HG03159 (cell line): ENCODE results near the gene NDFIP2.

Experiments used
- ATAC-seq: cut with Tn5 transposase; IDR thresholded peaks from one replicate; pipeline ENCODE4 v1.9.1; 2021; ENCODE audit warnings: mild to moderate bottlenecking, moderate library complexity; ENCODE audit not compliant: unreplicated experiment

NDFIP2 gene

GRCh38 chr13:79492918-79493594 is 12.1 kb downstream of the NDFIP2 start:
- no peak for ATAC-seq

DNA sequence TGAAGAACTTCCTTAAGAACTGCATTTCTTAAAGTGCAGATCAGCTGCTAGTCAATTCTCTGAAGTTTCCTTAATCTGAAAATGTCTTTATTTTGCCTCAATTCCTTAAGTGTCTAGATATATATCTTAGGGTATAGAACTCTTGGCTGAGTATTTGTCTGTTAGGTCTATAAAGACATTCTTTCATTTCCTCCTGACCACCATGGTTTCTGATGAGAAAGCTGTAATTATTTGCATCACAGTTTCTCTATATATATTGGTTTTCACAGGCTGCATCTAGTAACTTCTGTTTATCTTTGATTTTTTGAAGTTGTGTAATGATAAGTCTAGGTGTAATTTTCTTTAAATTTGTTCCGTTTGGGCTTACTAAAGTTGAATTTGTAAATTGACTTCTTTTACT is 15.2 kb downstream of the NDFIP2 start:
- peak; percentile 67 for ATAC-seq

GRCh38 chr13:79497064-79497463 is 16.1 kb downstream of the NDFIP2 start:
- no peak for ATAC-seq

GRCh38 chr13:79497852-79498251 is 16.9 kb downstream of the NDFIP2 start:
- ATAC-seq: no peak

DNA sequence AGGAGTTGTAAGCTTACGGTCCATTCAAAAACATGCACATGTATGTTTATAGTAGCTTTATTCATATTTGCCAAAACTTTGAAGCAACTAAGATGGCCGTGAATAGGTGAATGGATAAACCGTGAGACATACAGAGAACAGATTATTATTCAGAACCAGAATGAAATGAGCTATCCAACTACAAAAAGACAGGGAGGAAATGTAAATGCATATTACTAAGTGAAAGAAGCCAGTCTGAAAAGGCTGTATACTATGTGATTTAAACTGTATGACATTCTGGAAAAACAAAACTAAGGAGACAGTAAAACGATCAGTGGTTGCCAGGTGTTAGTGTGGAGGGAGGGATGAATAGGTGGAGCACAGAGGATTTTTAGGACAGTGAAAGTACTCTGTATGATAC is 19.9 kb downstream of the NDFIP2 start:
- ATAC-seq: no peak

GRCh38 chr13:79501538-79502232 is 20.7 kb downstream of the NDFIP2 start:
- ATAC-seq: no peak

DNA sequence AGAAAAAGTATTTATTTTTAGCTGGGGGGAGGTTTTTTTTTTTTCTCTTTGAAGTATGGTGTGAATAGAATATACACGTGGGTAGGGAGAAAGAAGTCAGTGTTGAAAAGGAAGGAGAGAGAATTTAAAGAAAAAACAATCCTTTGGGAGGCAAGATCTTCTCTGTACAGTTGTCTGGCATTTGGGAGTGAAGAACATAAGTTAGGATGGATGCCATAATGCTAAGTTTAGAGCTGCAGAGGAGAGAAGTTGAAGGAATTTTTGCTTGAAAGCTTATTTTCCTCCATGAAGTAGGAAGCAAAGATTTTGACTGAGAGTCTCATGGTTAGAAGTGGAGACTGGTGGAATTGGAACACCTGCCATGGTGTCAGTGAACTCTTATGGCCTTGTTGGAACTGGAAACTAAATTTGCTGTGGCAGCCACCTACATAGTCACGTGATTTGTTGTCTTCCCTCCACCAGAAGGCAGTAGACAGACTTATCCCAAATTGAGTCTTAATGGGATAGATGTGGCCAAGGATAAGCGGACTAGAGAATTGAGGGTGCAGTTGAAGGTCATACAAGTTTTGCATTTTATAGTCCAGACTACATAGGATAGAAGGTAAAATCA is 22.0 kb downstream of the NDFIP2 start:
- no peak for ATAC-seq

- ATAC-seq: no peak
These were observed 22.6 kb downstream of the NDFIP2 start for GRCh38 chr13:79503473-79504017.

- ATAC-seq: no peak
These were observed 27.4 kb downstream of the NDFIP2 start for GRCh38 chr13:79508224-79508961.

DNA sequence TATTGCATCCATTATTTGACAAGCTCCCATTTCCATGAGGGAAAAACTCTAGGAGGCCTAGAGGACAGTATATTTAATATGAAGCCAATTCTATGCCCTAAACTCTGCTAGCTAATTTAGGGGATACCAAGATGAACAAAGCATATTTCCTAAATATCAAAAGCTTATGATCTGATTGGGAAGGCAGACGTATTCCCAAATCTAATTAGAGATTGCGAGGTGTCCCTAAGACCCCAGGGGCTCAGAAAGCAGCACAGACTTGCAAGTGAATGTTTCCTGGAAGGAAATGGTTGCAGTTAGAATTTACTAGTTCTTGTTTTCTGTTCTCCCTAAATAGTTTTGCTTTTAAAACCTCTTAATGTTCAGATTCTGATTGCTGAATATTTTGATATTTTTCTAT is 30.7 kb downstream of the NDFIP2 start:
- ATAC-seq: no peak

- no peak for ATAC-seq
These were observed 32.0 kb downstream of the NDFIP2 start for GRCh38 chr13:79512950-79513349.

DNA sequence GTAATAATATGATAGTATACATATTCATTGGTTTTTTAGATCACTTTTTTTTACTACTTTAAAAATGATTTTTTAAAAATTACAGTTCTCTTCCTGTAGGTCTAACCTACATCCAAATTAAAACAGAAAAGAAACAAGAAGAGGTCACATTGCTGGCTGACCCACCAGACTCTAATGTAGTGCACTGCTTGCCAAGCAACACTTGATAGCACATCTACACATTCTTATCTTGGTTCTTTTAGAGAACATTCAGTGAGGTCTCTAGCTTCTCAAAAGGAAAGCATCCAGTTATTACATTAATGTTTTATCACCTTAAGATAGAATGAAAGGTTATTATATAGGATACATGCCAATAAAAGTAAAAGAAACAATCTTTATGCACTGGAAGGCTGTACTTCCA is 35.6 kb downstream of the NDFIP2 start:
- no peak for ATAC-seq

DNA sequence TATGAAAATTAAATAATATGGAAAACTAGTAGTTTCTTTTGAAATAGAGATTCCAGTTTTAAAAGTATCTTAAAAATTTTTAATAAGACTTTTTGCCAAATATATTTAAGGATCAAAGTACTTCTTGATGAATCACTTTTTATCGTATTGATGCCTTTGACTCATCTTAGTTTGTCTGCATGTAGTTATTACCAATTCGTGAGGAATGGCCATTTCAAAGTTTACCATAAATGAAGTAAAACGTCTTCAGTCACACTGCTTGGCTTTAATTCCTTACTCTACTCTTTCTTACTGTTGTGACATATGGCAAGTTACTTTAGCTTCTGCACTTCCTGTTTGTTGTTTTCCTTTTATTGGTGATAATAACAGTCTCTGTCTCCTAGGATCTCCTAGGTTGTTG is 38.3 kb downstream of the NDFIP2 start:
- ATAC-seq: no peak

GRCh38 chr13:79522583-79522982 is 41.6 kb downstream of the NDFIP2 start:
- ATAC-seq: peak; percentile 98

GRCh38 chr13:79525064-79525857 is 44.3 kb downstream of the NDFIP2 start:
- no peak for ATAC-seq

GRCh38 chr13:79527698-79528097 is 46.7 kb downstream of the NDFIP2 start:
- no peak for ATAC-seq

- no peak for ATAC-seq
These were observed 47.4 kb downstream of the NDFIP2 start for GRCh38 chr13:79528356-79528755.

DNA sequence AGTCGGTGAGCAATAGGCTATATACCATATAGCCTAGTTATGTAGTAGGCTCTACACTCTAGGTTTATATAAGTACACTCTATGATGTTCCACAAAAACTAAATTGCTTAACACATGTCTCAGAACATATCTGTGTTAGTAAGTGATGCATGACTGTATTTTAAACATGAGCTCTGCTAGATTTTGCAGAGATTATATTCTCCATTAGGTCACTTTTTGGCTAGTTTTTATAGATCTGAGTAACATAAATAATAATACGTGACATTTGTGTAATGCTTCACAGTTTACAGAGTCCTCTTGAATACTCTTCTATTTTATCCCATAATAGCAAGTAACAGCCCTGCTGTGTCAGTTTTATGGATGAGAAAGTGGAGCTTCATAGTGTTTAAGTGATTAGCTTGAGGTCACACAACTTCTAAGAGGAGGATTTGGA is 47.8 kb downstream of the NDFIP2 start:
- no peak for ATAC-seq

DNA sequence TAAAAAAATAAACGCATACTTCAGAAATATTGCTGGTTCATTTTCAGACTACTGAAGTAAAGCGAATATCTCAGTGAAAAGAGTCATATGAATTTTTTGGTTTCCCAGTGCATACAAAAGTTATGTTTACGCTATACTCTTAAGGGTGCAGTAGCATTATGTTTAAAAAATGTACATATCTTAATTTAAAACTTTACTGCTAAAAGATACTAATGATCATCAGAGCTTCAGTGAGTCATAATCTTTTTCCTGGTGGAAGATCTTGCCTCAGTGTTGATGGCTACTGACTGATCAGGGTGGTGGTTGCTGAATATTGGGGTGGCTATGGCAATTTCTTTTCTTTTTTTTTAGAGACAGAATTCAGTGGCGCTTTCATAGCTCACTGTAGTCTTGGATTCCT is 48.9 kb downstream of the NDFIP2 start:
- no peak for ATAC-seq

DNA sequence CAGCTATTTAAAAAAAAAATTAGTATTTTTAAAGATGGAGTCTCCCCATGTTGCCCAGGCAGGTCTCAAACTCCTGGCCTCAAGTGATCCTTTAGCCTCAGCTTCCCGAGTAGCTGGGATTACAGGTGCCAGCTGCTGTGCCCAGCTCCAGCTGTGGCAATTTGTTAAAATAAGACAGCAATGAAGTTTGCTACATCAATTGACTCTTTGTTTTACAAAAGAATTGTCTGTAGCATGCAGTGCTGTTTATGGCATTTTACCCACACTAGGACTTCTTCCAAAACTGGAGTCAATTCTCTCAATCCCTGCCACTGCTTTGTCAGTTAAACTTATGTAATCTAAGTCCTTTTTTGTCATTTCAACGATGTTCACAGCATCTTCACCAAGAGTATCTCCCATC is 49.3 kb downstream of the NDFIP2 start:
- ATAC-seq: no peak
